Peyer's patch (tissue), 4 donors: ENCODE results near the gene BIVM. TPM values are rescaled to one million over a fixed set of nuclear protein-coding genes. Genes with fewer than 3 reads are reported as not detected.

Experiments used
- DNase-seq, 3 donors: peaks; one replicate each; pipeline ENCODE4 v3.0.0-alpha.2; 2017 to 2019
- H3K27ac ChIP-seq, 4 donors: fragments of 200-600 bp; sonication (generic); one replicate each; pipeline ENCODE4 v1.5.1; 2016 to 2019
- H3K27me3 ChIP-seq, 2 donors: fragments of 200-600 bp; sonication (generic); one replicate each; pipeline ENCODE4 v1.5.1; 2019
- H3K36me3 ChIP-seq, 3 donors: fragments of 200-600 bp; sonication (generic); one replicate each; pipeline ENCODE4 v1.5.1; 2016 to 2019
- H3K4me1 ChIP-seq, 4 donors: fragments of 200-600 bp; sonication (generic); one replicate each; pipeline ENCODE4 v1.5.1; 2016 to 2019
- H3K4me3 ChIP-seq, 4 donors: fragments of 200-600 bp; sonication (generic); 1 replicate in 3 of 4; 2 replicates in 1 of 4; pipeline ENCODE4 v1.5.1; 2016 to 2019; ENCODE audit warnings: mild to moderate bottlenecking in 1 of 4
- H3K9me3 ChIP-seq, 4 donors: fragments of 200-600 bp; sonication (generic); one replicate each; pipeline ENCODE4 v1.5.1; 2016 to 2019; ENCODE audit warnings: mild to moderate bottlenecking in 1 of 4
- POLR2A ChIP-seq, 2 donors: fragments of 450-650 bp; IDR thresholded peaks; one replicate each; pipeline ENCODE4 v1.5.1; 2017; ENCODE audit warnings: antibody characterized with exemption in 2 of 2, mild to moderate bottlenecking in 2 of 2, moderate library complexity in 2 of 2
- total RNA-seq, 4 donors: library from RNA; depleted of rRNA; stranded (reverse); fragments of >200 nt; gene quantifications; one replicate each; pipeline ENCODE4 v1.1.0, GENCODE V29; 2016
- TF ChIP-seq, protein P1 (sequence below), 6 experiments: fragments of 450-650 bp in 4 of 6; fragments of 200-600 bp in 2 of 6; sonication (generic) in 1 of 6; IDR thresholded peaks; one replicate each; pipeline ENCODE4 v1.5.1; 2017 to 2019; ENCODE audit warnings: antibody characterized with exemption in 6 of 6, mild to moderate bottlenecking in 3 of 6, moderate library complexity in 1 of 6

BIVM gene
- total RNA-seq, 4 donors from 2014 or later = 14.6 to 24.9 (median 18.0) TPM

DNA sequence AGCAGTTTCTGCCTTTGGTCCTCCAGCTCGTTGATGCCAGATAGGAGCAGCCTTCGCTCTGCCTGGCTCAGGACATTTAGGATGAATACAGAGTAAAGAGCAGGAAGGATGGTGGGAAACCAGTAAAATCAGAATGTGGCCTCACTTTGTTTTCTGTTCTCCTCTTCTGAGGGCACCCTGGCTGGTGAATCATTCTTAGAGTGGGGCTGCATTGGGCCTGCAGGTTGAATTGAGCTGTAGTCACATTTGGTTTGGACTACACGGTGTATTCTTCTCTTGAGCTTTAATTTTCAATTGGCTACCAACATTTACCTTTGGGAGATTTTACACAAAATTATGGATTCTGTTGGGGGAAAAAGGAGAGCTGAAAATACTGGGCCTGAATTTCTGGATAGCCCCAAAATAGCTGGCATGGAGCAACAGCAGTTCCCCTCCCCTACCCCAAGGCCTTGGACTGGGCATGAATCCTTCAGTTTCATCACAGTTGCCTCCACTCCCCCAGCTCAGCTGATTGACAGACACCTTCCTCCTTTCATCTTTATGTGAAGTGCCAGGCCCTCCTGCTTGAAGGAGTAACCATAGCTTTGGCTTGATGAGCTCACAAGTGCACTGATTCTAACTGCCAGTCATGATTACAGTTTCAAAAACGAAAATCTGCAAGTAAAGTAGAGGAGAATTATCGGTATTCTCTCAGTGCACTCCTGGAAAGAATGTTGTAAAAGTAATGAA is 71.2 kb downstream of the BIVM start:
- peaks cover 0 to 10% (median 0%) of the 10 kb centered on the region in 4 donors for H3K4me1 ChIP-seq
- H3K4me3 ChIP-seq = no peak overlapping the region
- H3K36me3 ChIP-seq = peaks cover 0 to 74% (median 0%) of the 10 kb centered on the region in 3 donors
- H3K9me3 ChIP-seq = no peaks in the 10 kb centered on the region
- no peak for TF ChIP-seq POLR2A (IDR thresholded peaks at IDR 0.05)
- TF ChIP-seq, protein P1, sequence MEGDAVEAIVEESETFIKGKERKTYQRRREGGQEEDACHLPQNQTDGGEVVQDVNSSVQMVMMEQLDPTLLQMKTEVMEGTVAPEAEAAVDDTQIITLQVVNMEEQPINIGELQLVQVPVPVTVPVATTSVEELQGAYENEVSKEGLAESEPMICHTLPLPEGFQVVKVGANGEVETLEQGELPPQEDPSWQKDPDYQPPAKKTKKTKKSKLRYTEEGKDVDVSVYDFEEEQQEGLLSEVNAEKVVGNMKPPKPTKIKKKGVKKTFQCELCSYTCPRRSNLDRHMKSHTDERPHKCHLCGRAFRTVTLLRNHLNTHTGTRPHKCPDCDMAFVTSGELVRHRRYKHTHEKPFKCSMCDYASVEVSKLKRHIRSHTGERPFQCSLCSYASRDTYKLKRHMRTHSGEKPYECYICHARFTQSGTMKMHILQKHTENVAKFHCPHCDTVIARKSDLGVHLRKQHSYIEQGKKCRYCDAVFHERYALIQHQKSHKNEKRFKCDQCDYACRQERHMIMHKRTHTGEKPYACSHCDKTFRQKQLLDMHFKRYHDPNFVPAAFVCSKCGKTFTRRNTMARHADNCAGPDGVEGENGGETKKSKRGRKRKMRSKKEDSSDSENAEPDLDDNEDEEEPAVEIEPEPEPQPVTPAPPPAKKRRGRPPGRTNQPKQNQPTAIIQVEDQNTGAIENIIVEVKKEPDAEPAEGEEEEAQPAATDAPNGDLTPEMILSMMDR (IDR thresholded peaks at IDR 0.05) = no peak
- no peak overlapping the region for H3K27ac ChIP-seq
- no peak for DNase-seq
- no peaks in the 10 kb centered on the region for H3K27me3 ChIP-seq

DNA sequence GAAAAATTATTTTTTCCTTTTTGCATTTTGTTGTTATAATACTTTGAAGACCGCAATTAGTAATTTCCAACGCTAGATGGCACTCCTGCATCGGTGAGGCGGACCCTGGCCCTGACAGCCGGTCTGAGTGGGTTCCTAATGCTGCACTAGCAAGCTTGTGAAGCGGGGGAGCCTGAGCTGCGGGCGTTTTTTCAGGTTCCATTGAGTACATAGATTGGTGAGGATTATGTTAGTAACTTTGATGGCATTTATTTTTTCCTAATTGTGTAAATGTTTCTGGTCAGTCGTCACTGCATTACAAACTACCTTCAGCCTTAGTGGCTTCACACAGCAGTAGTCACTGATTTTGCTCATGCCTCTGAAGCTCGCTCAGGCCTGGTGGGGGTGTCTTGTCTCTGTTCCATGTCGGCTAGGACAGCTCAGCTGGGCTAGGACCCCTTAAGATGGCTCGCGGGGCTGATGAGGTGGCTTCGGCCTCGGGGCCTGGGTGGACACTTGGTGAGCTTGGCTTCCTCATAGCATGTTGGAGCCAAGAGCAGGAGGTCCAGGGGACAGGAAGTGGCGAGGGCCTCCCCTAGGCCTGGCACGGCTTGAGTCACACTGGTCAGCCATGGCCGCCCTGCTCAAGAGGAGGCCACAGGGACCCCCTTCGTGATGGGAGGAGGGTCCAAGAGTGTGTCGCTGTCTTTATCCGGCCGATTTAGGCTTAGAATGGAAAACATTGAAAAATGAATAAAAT is 71.9 kb downstream of the BIVM start:
- peak in 2 of 3 donors; percentile 55 to 80 for DNase-seq
- H3K27ac ChIP-seq = no peak overlapping the region
- H3K9me3 ChIP-seq = no peaks in the 10 kb centered on the region

DNA sequence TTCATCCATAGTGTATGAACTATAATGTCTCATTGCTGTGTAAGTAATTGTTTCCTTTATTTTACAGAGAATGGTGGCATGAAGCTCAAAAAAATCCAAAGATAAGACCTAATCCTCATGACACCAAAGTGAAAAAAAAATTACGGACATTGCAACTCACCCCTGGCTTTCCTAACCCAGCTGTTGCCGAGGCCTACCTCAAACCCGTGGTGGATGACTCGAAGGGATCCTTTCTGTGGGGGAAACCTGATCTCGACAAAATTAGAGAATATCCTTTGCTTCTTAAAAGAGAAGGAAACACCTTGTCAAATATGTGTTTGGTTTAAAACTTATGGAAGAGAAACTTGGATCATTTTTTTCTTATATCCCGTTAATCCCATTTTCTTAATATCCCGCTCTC is 73.2 kb downstream of the BIVM start:
- DNase-seq = no peak

More for the DNA sequence above, 71.9 kb downstream of the BIVM start:
- Histone ChIP-seq H3K36me3 (peaks cover 0 to 75% (median 0%) of the 10 kb centered on the region in 3 donors), H3K27me3 (no peaks in the 10 kb centered on the region), H3K4me3 (no peak overlapping the region), H3K4me1 (peaks cover 0 to 10% (median 0%) of the 10 kb centered on the region in 4 donors)
- TF ChIP-seq POLR2A (IDR thresholded peaks at IDR 0.05) = no peak
- TF ChIP-seq, protein P1 (IDR thresholded peaks at IDR 0.05) = peak; percentile 26 to 75 (median 72)

DNA sequence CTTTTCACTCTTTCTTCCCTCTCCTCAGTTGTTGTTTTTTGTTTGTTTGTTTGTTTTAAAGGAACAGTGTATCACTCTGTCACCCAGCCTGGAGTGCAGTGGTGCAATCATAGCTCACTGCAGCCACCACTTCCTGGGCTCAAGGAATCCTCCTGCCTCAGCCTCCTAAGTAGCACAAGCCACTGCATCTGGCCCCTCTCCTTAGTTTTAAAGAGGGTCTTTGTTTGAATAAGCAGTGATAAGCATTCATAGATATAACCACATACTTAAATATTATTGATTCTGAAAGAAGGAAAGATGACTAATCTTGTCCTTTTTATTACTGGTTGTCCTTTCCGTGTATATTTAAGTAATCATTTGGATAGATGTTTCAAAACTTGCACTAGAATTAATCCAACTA is 73.6 kb downstream of the BIVM start:
- no peaks in the 10 kb centered on the region for H3K9me3 ChIP-seq
- DNase-seq = no peak
- TF ChIP-seq, protein P1 (IDR thresholded peaks at IDR 0.05) = no peak
- TF ChIP-seq POLR2A (IDR thresholded peaks at IDR 0.05) = no peak
- H3K4me3 ChIP-seq = no peak overlapping the region
- H3K27me3 ChIP-seq = no peaks in the 10 kb centered on the region
- peaks cover 0 to 10% (median 0%) of the 10 kb centered on the region in 4 donors for H3K4me1 ChIP-seq
- H3K27ac ChIP-seq = no peak overlapping the region
- H3K36me3 ChIP-seq = peaks cover 0 to 75% (median 0%) of the 10 kb centered on the region in 3 donors

More for the DNA sequence above, 73.2 kb downstream of the BIVM start:
- no peaks in the 10 kb centered on the region for H3K9me3 ChIP-seq
- no peak overlapping the region for H3K27ac ChIP-seq
- peaks cover 0 to 10% (median 0%) of the 10 kb centered on the region in 4 donors for H3K4me1 ChIP-seq
- no peaks in the 10 kb centered on the region for H3K27me3 ChIP-seq
- H3K4me3 ChIP-seq = no peak overlapping the region
- peaks cover 0 to 75% (median 0%) of the 10 kb centered on the region in 3 donors for H3K36me3 ChIP-seq
- TF ChIP-seq POLR2A (IDR thresholded peaks at IDR 0.05) = no peak
- TF ChIP-seq, protein P1 (IDR thresholded peaks at IDR 0.05) = no peak

DNA sequence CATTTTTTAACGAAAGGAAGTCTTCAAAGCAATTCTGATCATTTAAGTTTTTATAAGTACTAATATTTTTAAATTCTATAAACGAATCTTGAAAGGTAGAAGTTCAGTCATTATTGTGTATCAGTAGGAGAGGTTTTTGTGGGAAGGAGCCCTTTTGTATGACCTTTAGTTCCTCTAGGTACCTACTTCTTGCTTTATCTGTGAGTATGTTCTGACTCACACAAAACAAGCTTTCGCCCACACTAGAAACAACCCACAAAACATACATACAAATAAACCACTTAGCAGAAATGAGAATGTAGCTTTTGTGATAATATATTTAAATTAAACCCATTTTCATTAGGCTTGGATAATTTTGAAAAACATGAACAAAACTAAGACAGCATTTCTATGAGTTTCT is 74.7 kb downstream of the BIVM start:
- Histone ChIP-seq H3K27me3 (no peaks in the 10 kb centered on the region), H3K9me3 (no peaks in the 10 kb centered on the region), H3K4me1 (peaks cover 0 to 10% (median 0%) of the 10 kb centered on the region in 4 donors), H3K4me3 (no peak overlapping the region), H3K27ac (no peak overlapping the region), H3K36me3 (peaks cover 0 to 65% (median 0%) of the 10 kb centered on the region in 3 donors)
- no peak for DNase-seq
- TF ChIP-seq, protein P1 (IDR thresholded peaks at IDR 0.05) = no peak
- no peak for TF ChIP-seq POLR2A (IDR thresholded peaks at IDR 0.05)
